CD4-positive, alpha-beta T cell (primary cell): ENCODE results near the gene SEMA3E. TPM values are rescaled to one million over a fixed set of nuclear protein-coding genes. Genes with fewer than 3 reads are reported as not detected.

Experiments
- ATAC-seq: fragments of 200-7000 bp; cut with Tn5 transposase; one replicate; pipeline ENCODE4 v1.10.0; 2022; ENCODE audit warnings: mild to moderate bottlenecking; ENCODE audit not compliant: poor library complexity
- CTCF ChIA-PET: fragments of 350-600 bp; sonication (Branson Sonifier 250); formaldehyde crosslinking; loops from one replicate; lab custom pipeline; 2021; ENCODE audit warnings: antibody characterized with exemption, inconsistent platforms; lab: Charles Lee
- POLR2A ChIA-PET: fragments of 350-600 bp; sonication (Branson Sonifier 250); formaldehyde crosslinking; loops from one replicate; lab custom pipeline; 2021; ENCODE audit warnings: antibody characterized with exemption, inconsistent platforms; lab: Charles Lee
- DNase-seq, 14 experiments: peaks; one replicate each; pipeline ENCODE4 v3.0.0-alpha.2; 2013 to 2020; ENCODE audit warnings: mixed read lengths in 2 of 14
- H3K27ac ChIP-seq, 2 donors: one replicate each; pipeline versions ENCODE4 v1.5.1 to v1.7.0; 2013; ENCODE audit warnings: low read length in 2 of 2, low read depth in 1 of 2, mild to moderate bottlenecking in 1 of 2
- H3K27me3 ChIP-seq, 2 experiments: 1 replicate in 1 of 2; 2 replicates in 1 of 2; pipeline versions ENCODE4 v1.6.1 to v1.7.0; 2013; ENCODE audit warnings: low read length in 2 of 2, control low read depth in 1 of 2, mild to moderate bottlenecking in 1 of 2, moderate library complexity in 1 of 2; ENCODE audit not compliant: insufficient read depth in 2 of 2, control insufficient read depth in 1 of 2
- H3K36me3 ChIP-seq: one replicate; pipeline ENCODE4 v1.6.1; 2013; ENCODE audit warnings: low read length, control low read depth; ENCODE audit not compliant: insufficient read depth
- H3K4me1 ChIP-seq: one replicate; pipeline ENCODE4 v1.6.1; 2013; ENCODE audit warnings: low read length, control low read depth; ENCODE audit not compliant: insufficient read depth
- H3K4me3 ChIP-seq: one replicate; pipeline ENCODE4 v1.5.1; 2013; ENCODE audit warnings: mild to moderate bottlenecking, low read length, moderate library complexity
- H3K9me3 ChIP-seq, 2 experiments: 1 replicate in 1 of 2; 2 replicates in 1 of 2; pipeline versions ENCODE4 v1.6.1 to v1.7.0; 2013; ENCODE audit warnings: low read length in 2 of 2, mild to moderate bottlenecking in 2 of 2, control low read depth in 1 of 2, moderate library complexity in 1 of 2; ENCODE audit not compliant: control insufficient read depth in 1 of 2, insufficient read depth in 1 of 2
- H3K27ac Mint-ChIP-seq: one replicate; pipeline ENCODE4 v1.8.0; 2020; ENCODE audit warnings: mixed read lengths
- H3K27me3 Mint-ChIP-seq: one replicate; pipeline ENCODE4 v1.8.0; 2021; ENCODE audit warnings: mixed read lengths
- H3K36me3 Mint-ChIP-seq: one replicate; pipeline ENCODE4 v1.8.0; 2021; ENCODE audit warnings: low read depth, mixed read lengths
- H3K4me1 Mint-ChIP-seq: one replicate; pipeline ENCODE4 v1.8.0; 2021; ENCODE audit warnings: low read depth, mixed read lengths
- H3K4me3 Mint-ChIP-seq: one replicate; pipeline ENCODE4 v1.8.0; 2020; ENCODE audit warnings: mild to moderate bottlenecking, mixed read lengths
- H3K9me3 Mint-ChIP-seq: one replicate; pipeline ENCODE4 v1.8.0; 2020; ENCODE audit warnings: mixed read lengths
- CTCF ChIP-seq: fragments of 200-600 bp; IDR thresholded peaks from one replicate; pipeline ENCODE4 v1.8.0; 2022; ENCODE audit warnings: antibody characterized with exemption, mild to moderate bottlenecking
- intact Hi-C, 2 experiments: fragments of 100-400 bp; cut with DNase I in 1 of 2; cut with micrococcal nuclease in 1 of 2; formaldehyde crosslinking; loops; one replicate each; pipeline versions ENCODE4 v1.15.1 to v1.9.0; 2023 to 2025; cut with DNase I, micrococcal nuclease
- total RNA-seq, 174 experiments: library from RNA in 2 of 174; stranded (reverse) in 2 of 174; gene quantifications; one replicate each; pipeline ENCODE4 v1.2.3 and lab custom pipeline; 2021 to 2026

Gene SEMA3E
- total RNA-seq, 2 experiments from 2014 or later = not detected

DNA sequence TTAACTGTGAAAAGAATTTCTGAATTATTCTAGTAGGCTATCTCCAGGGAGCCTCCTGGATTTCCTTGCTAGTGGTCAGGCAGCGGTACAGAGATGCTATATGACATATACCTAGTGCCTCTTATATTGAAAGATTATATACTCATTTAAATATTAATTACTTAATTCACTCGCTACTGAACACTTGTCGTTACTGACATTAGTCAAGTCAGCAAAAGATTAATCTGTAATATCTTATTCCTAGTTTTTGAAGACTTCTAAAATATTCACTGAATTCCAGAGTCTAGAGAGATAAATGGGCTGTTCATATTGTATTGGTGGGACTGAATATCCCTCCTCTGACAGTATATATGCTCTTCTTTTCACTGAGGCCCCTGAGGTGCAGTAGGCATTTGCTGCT is 2.9 kb downstream of the SEMA3E start:
- DNase-seq (no peak), ATAC-seq (no peak)
- intact Hi-C loops = no loop called here

DNA sequence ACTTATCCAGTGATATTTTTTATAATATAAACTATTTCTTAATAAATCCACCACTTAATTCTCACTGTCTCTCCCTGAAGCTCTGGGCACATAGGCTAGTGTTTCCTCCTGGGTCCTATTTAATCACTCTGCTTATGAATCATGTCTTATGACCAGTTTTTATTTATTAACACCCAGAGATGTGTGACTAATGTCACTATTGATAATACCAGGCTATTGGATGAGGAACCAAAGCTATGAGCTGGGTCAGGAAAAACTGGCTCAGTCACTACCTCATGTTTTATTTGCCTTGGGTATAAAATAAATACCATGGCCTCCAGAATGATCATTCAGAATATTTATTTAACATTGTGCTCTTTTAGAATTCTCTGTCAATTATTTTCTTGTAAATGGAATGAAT is 5.2 kb downstream of the SEMA3E start:
- DNase-seq (no peak), ATAC-seq (no peak)
- ChIA-PET POLR2A (no interaction called here), CTCF (no interaction called here)
- no peak overlapping the region for H3K4me3 Mint-ChIP-seq
- no peaks in the 10 kb centered on the region for H3K4me1 ChIP-seq
- H3K27me3 ChIP-seq = no peaks in the 10 kb centered on the region
- H3K27ac ChIP-seq = no peak overlapping the region
- no peaks in the 10 kb centered on the region for H3K36me3 Mint-ChIP-seq
- H3K9me3 ChIP-seq = peaks cover 0 to 4% of the 10 kb centered on the region in 2 experiments
- no peak for TF ChIP-seq CTCF
- H3K27ac Mint-ChIP-seq = no peak overlapping the region
- peaks cover under 1% of the 10 kb centered on the region for H3K9me3 Mint-ChIP-seq
- intact Hi-C loops = no loop called here
- H3K4me1 Mint-ChIP-seq = no peaks in the 10 kb centered on the region
- H3K4me3 ChIP-seq = no peak overlapping the region
- no peaks in the 10 kb centered on the region for H3K36me3 ChIP-seq
- H3K27me3 Mint-ChIP-seq = peaks cover 4% of the 10 kb centered on the region

More for the DNA sequence above, 2.9 kb downstream of the SEMA3E start:
- no peak for TF ChIP-seq CTCF
- Histone ChIP-seq H3K27ac (no peak overlapping the region), H3K4me1 (no peaks in the 10 kb centered on the region), H3K27me3 (no peaks in the 10 kb centered on the region), H3K36me3 (no peaks in the 10 kb centered on the region), H3K9me3 (peaks cover 0 to 3% of the 10 kb centered on the region in 2 experiments), H3K4me3 (no peak overlapping the region)
- Mint-ChIP-seq H3K9me3 (peaks cover 4% of the 10 kb centered on the region), H3K36me3 (no peaks in the 10 kb centered on the region), H3K4me1 (no peaks in the 10 kb centered on the region), H3K27me3 (peaks cover 9% of the 10 kb centered on the region), H3K27ac (no peak overlapping the region), H3K4me3 (no peak overlapping the region)
- POLR2A ChIA-PET = no interaction called here
- CTCF ChIA-PET = interaction anchor here (0.6 kb wide), 1 partner anchor 22 kb away, joined by 3 read pairs; no protein-coding TSS in a partner anchor

- ChIA-PET CTCF (no interaction called here), POLR2A (no interaction called here)
- Mint-ChIP-seq H3K9me3 (no peaks in the 10 kb centered on the region), H3K4me3 (no peak overlapping the region), H3K27me3 (no peaks in the 10 kb centered on the region), H3K36me3 (no peaks in the 10 kb centered on the region), H3K27ac (no peak overlapping the region), H3K4me1 (no peaks in the 10 kb centered on the region)
- no peak overlapping the region for H3K27ac ChIP-seq
- H3K4me3 ChIP-seq = no peak overlapping the region
- peaks cover 0 to 4% of the 10 kb centered on the region in 2 experiments for H3K9me3 ChIP-seq
- H3K4me1 ChIP-seq = no peaks in the 10 kb centered on the region
- no peaks in the 10 kb centered on the region for H3K36me3 ChIP-seq
- ATAC-seq (no peak), DNase-seq (no peak)
- H3K27me3 ChIP-seq = no peaks in the 10 kb centered on the region
- no peak for TF ChIP-seq CTCF
- intact Hi-C loops = no loop called here
These were observed 5.9 kb downstream of the SEMA3E start for GRCh38 chr7:83643012-83643411.
